Body of pancreas (tissue), 4 donors: Measurements from ENCODE around the gene OGFR. TPM values are rescaled to one million over a fixed set of nuclear protein-coding genes. Genes with fewer than 3 reads are reported as not detected.
A peak's percentile ranks its signal among the peaks of the same experiment; 100 is the strongest.

ENCODE experiments used
- ATAC-seq: fragments of 150-250 bp; one replicate; pipeline ENCODE4 v1.9.1; 2016
- DNase-seq, 4 donors: peaks; one replicate each; pipeline ENCODE4 v3.0.0-alpha.2; 2019
- H3K27ac ChIP-seq, 4 donors: fragments of 200-600 bp; sonication (generic); 1 replicate in 3 of 4; 2 replicates in 1 of 4; pipeline versions ENCODE4 v1.5.1 to v1.6.1; 2016 to 2019; ENCODE audit warnings: mild to moderate bottlenecking in 1 of 4, mixed read lengths in 1 of 4, moderate library complexity in 1 of 4
- H3K27me3 ChIP-seq, 2 donors: fragments of 200-600 bp; sonication (generic); one replicate each; pipeline ENCODE4 v1.6.0; 2016; ENCODE audit warnings: mild to moderate bottlenecking in 1 of 2
- H3K36me3 ChIP-seq, 2 donors: fragments of 200-600 bp; sonication (generic); replicated peaks in 1 of 2; 2 replicates each; pipeline ENCODE4 v1.5.1; 2016; ENCODE audit warnings: low read depth in 2 of 2; ENCODE audit not compliant: insufficient read depth in 1 of 2
- H3K4me1 ChIP-seq: fragments of 200-600 bp; sonication (generic); one replicate; pipeline ENCODE4 v1.6.0; 2016
- H3K4me3 ChIP-seq, 2 donors: fragments of 200-600 bp; sonication (generic); 1 replicate in 1 of 2; 2 replicates in 1 of 2; pipeline ENCODE4 v1.5.1; 2016 to 2019
- H3K9me3 ChIP-seq, 3 donors: fragments of 200-600 bp; sonication (generic); 1 replicate in 2 of 3; 2 replicates in 1 of 3; pipeline ENCODE4 v1.5.1; 2016
- CTCF ChIP-seq, 7 experiments: fragments of 450-650 bp in 4 of 7; fragments of 200-600 bp in 3 of 7; sonication (generic) in 3 of 7; IDR thresholded peaks; one replicate each; pipeline ENCODE4 v1.5.1; 2016 to 2019; ENCODE audit warnings: antibody characterized with exemption in 7 of 7
- POLR2A ChIP-seq, 3 donors: fragments of 450-650 bp; IDR thresholded peaks; one replicate each; pipeline ENCODE4 v1.6.1; 2016; ENCODE audit warnings: antibody characterized with exemption in 3 of 3, mild to moderate bottlenecking in 2 of 3
- WGBS, 2 donors: methylation state at CpG; one replicate each; pipeline ENCODE4 v1.1.5; 2017; 5-methylcytosine and 5-hydroxymethylcytosine counted together
- intact Hi-C: fragments of 100-400 bp; cut with DNase I; formaldehyde crosslinking; loops from one replicate; pipeline ENCODE4 v1.15.1; 2023
- total RNA-seq, 2 donors: library from RNA; depleted of rRNA; stranded (reverse); fragments of >200 nt; gene quantifications; one replicate each; pipeline ENCODE4 v1.1.0, GENCODE V29; 2016

Gene OGFR
- total RNA-seq, 2 donors from 2014 or later = 46.4 to 47.8 TPM

- Histone ChIP-seq H3K36me3 (peaks cover 0 to 2% of the 10 kb centered on the region in 2 donors), H3K27ac (no peak overlapping the region), H3K9me3 (no peaks in the 10 kb centered on the region), H3K4me1 (peaks cover 19% of the 10 kb centered on the region), H3K27me3 (no peaks in the 10 kb centered on the region), H3K4me3 (no peak overlapping the region)
- no peak for DNase-seq
- TF ChIP-seq CTCF (IDR thresholded peaks at IDR 0.05) (no peak), POLR2A (IDR thresholded peaks at IDR 0.05) (no peak)
- ATAC-seq = no peak
- intact Hi-C loops = no loop called here
- 81 to 89% methylated on average over 19 to 20 of the region's 23 CpGs for WGBS, 2 donors
Measured at GRCh38 chr20:62858058-62858830, 53.6 kb downstream of the OGFR start.

GRCh38 chr20:62859721-62860120 is 55.1 kb downstream of the OGFR start:
- Histone ChIP-seq H3K4me1 (peaks cover 19% of the 10 kb centered on the region), H3K4me3 (no peak overlapping the region), H3K27me3 (no peaks in the 10 kb centered on the region), H3K9me3 (no peaks in the 10 kb centered on the region), H3K36me3 (no peaks in the 10 kb centered on the region), H3K27ac (no peak overlapping the region)
- no peak for DNase-seq
- intact Hi-C loops = no loop called here
- no peak for TF ChIP-seq POLR2A (IDR thresholded peaks at IDR 0.05)
- TF ChIP-seq CTCF (IDR thresholded peaks at IDR 0.05) = no peak
- 70% methylated on average over 12 of the region's 12 CpGs for WGBS, 2 donors
- ATAC-seq = no peak

GRCh38 chr20:62860391-62860923 is 55.8 kb downstream of the OGFR start:
- Histone ChIP-seq H3K27me3 (no peaks in the 10 kb centered on the region), H3K4me1 (peaks cover 19% of the 10 kb centered on the region), H3K27ac (no peak overlapping the region), H3K36me3 (no peaks in the 10 kb centered on the region), H3K9me3 (no peaks in the 10 kb centered on the region), H3K4me3 (no peak overlapping the region)
- TF ChIP-seq POLR2A (IDR thresholded peaks at IDR 0.05) (no peak), CTCF (IDR thresholded peaks at IDR 0.05) (no peak)
- intact Hi-C loops = no loop called here
- no peak for ATAC-seq
- peak in 1 of 4 donors; percentile 11 for DNase-seq
- WGBS, 2 donors = 29 to 51% methylated on average over 6 to 21 of the region's 24 CpGs

GRCh38 chr20:62860924-62861691 is 56.5 kb downstream of the OGFR start:
- no peaks in the 10 kb centered on the region for H3K9me3 ChIP-seq
- 2% methylated on average over 94 of the region's 129 CpGs; no CpG with 5 or more reads in 1 of the 2 donors for WGBS, 2 donors
- TF ChIP-seq POLR2A (IDR thresholded peaks at IDR 0.05) (no peak), CTCF (IDR thresholded peaks at IDR 0.05) (no peak)
- no peak overlapping the region for H3K4me3 ChIP-seq
- ATAC-seq (no peak), DNase-seq (peak in 2 of 4 donors; percentile 30 to 37)
- no peaks in the 10 kb centered on the region for H3K36me3 ChIP-seq
- H3K4me1 ChIP-seq = peaks cover 19% of the 10 kb centered on the region
- H3K27me3 ChIP-seq = no peaks in the 10 kb centered on the region
- intact Hi-C loops = no loop called here
- H3K27ac ChIP-seq = no peak overlapping the region
